Retinal pigment epithelial cell (primary cell): ENCODE data around the gene PLAC8.

Experiments
- DNase-seq: peaks from one replicate; pipeline ENCODE4 v3.0.0-alpha.2; 2010; ENCODE audit warnings: low read depth
- H3K4me3 ChIP-seq: 2 replicates; pipeline ENCODE4 v1.5.1; 2011; ENCODE audit warnings: mild to moderate bottlenecking, low read length, control low read depth, moderate library complexity
- TF ChIP-seq, protein P1 (sequence below): conservative IDR thresholded peaks from 2 replicates; pipeline ENCODE4 v1.5.1; 2011; ENCODE audit warnings: low read depth, low read length, control low read depth, inconsistent platforms

PLAC8 gene

DNA sequence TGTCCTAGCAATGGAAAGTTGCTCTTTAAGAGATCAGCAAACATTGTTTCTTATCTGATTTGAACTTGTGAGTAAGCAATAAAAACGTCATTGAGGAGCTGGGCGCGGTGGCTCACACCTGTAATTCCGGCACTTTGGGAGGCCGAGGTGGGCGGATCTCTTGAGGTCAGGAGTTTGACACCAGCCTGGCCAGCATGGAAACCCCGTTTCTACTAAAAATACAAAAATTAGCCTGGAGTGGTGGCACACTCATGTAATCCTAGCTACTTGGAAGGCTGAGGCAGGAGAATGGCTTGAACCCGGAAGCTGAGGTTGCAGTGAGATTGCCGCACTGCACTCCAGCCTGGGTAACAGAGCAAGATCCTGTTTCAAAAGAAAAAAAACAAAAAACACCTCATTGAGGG, 11.2 kb upstream of the PLAC8 start:
- no peak overlapping the region for H3K4me3 ChIP-seq
- no peak for DNase-seq
- TF ChIP-seq, protein P1, sequence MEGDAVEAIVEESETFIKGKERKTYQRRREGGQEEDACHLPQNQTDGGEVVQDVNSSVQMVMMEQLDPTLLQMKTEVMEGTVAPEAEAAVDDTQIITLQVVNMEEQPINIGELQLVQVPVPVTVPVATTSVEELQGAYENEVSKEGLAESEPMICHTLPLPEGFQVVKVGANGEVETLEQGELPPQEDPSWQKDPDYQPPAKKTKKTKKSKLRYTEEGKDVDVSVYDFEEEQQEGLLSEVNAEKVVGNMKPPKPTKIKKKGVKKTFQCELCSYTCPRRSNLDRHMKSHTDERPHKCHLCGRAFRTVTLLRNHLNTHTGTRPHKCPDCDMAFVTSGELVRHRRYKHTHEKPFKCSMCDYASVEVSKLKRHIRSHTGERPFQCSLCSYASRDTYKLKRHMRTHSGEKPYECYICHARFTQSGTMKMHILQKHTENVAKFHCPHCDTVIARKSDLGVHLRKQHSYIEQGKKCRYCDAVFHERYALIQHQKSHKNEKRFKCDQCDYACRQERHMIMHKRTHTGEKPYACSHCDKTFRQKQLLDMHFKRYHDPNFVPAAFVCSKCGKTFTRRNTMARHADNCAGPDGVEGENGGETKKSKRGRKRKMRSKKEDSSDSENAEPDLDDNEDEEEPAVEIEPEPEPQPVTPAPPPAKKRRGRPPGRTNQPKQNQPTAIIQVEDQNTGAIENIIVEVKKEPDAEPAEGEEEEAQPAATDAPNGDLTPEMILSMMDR, result no peak

DNA sequence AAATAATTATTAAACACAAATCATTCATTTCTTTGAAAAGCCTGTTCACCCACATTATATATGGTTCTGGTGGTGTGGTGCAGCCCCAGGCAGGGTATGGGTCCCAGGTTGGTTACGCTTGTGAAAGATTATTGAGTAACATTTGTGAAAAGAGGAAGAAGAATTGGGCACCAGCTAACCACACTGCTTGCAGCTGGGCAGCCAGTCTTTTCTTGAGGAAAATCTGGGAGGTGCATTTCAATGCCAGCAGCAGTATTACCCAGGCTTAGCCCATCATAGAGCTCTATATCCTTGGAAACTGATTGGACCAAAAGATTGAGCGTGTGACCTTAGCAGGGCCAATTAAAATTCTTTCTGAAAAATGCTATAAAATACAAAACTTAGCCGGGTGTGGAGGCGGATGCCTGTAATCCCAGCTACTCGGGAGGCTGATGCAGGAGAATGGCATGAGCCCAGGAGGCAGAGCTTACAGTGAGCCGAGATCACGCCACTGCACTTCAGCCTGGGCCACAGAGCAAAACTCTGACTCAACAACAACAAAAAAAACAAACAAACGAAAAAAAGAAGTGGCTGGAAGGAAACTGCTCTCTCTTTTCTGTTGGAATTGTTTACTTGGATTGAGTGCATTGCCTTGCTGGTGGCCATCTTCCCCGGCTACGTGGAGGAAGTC, 9.7 kb upstream of the PLAC8 start:
- H3K4me3 ChIP-seq, result no peak overlapping the region
- no peak for DNase-seq
- TF ChIP-seq, protein P1, result no peak

DNA sequence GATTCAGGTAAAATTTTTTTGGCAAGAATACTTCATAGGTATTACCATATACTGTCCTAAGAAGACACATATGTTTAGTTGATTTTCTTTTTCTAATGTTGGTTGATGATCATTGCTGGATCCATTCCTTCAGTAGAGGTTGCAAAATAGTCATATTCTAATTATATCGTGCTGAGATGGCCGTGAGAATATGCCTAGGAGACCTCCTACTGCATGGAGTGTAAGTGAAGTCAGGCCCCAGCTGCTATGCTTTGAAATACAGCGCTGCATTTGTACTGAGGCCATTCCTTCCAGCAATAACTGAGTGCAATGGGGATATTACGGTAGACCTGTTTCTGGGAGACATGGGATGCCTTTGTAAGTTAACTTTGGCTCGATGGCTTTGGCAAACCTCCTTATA, 6.7 kb upstream of the PLAC8 start:
- DNase-seq, result no peak
- TF ChIP-seq, protein P1, result no peak
- no peak overlapping the region for H3K4me3 ChIP-seq

DNA sequence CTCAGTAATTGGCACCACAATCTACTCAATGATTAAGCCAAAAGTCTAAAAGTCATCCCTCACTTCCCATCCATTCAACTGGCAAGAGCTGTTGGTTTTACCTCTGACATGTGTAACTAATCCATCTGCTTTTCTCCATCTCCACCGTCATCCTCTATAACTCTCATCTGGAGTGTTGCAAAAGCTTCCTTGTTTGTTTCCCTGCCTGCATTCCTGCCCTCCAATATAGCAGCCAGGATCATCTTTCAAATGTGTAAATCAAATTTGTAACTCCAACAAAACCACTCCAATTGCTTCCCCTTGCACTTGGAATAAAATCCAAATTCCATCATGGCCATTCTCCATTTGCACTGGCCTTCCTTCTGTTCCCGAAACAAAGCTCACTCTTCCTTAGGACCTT, 4.3 kb upstream of the PLAC8 start:
- DNase-seq, result no peak
- no peak overlapping the region for H3K4me3 ChIP-seq
- TF ChIP-seq, protein P1, result no peak

DNA sequence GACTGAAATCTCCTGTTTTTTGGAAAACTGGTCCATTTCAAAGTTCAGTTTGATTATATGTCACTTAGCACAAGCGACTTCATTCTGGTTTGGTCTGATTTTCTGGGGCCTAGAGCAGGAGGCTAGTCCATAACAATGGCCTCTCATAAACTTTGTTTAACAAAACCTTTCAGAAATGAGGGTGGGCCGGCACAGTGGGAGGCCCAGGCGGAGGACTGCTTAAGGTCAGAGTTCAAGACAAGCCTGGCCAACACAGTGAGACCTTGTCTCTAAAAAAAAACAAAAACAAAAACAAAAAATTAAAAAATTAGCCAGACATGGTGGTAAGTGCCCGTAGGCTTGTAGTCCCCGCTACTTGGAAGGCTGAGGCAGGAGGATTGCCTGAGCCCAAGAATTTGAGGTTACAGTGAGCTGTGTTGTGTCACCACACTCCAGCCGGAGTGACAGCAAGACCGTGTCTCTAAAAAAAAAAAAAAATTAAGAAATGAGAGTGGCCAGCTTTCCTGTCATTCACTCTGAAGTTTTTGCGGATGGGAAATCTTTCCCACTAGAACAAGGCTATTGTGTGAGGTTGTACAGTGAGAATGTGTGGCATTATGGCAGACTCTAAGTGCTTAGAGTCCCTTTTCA, 1.2 kb upstream of the PLAC8 start:
- no peak for DNase-seq
- H3K4me3 ChIP-seq, result no peak overlapping the region
- TF ChIP-seq, protein P1, result no peak

DNA sequence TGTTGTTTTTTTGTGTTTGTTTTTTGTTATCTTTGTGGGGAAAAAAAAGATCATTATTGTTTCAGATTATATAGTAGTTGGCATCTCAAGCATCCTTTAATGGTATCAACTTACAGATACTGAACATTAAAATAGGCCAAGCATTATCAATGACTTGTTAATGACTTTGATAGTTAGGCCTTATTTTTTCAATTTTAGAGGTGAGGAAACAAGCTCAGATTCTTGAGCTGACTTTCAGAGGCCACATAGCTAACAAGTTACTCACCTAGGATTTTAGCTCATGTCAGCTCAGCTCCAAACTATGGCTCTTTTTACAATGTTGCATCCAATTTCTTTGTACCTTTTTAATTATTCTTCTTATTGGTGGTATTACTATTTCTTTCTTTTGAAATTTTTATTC, 471 bp upstream of the PLAC8 start:
- DNase-seq, result no peak
- TF ChIP-seq, protein P1, result no peak
- no peak overlapping the region for H3K4me3 ChIP-seq

DNA sequence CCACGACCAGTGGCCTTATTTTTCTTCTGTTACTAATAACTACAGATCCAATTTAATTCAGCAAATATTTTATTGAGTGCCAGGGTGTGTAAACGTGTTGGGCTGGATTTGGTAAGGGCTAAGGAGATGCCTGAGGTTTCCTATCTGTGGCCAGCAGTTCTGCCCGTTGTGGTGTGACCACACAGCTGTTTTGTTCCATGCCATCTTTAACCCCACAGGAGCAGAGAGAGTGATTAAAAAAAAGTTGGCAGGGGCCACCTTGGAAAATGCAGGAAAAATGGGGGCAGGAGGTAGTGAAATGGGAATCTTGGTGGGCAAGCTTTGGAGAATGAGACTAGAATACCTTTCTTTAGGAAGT, 1.1 kb downstream of the PLAC8 start:
- H3K4me3 ChIP-seq, result no peak overlapping the region
- DNase-seq, result no peak
- TF ChIP-seq, protein P1, result no peak
